Astrocyte (in vitro differentiated cells and primary cell): ENCODE data around the gene TYROBP. TPM values are rescaled to one million over a fixed set of nuclear protein-coding genes. Genes with fewer than 3 reads are reported as not detected.

Experiments
- DNase-seq: peaks from one replicate; pipeline ENCODE4 v3.0.0-alpha.2; 2010; ENCODE audit warnings: low read depth
- FAIRE-seq: peaks from 2 replicates; lab custom pipeline; 2011; peaks lifted over from hg19 to GRCh38; lab: Jason Lieb, UNC
- H2AFZ ChIP-seq: 2 replicates; pipeline ENCODE4 v1.6.0; 2012; ENCODE audit warnings: low read depth, low read length, inconsistent platforms
- H3K27ac ChIP-seq: 2 replicates; pipeline ENCODE4 v1.5.1; 2011; ENCODE audit warnings: low read depth, low read length, inconsistent platforms
- H3K27me3 ChIP-seq: 2 replicates; pipeline ENCODE4 v1.6.0; 2011; ENCODE audit warnings: low read length, inconsistent platforms; ENCODE audit not compliant: insufficient read depth
- H3K36me3 ChIP-seq: 2 replicates; pipeline ENCODE4 v1.5.1; 2011; ENCODE audit warnings: low read length, inconsistent platforms; ENCODE audit not compliant: insufficient read depth
- H3K4me1 ChIP-seq: 2 replicates; pipeline ENCODE4 v1.5.1; 2011; ENCODE audit warnings: low read length, inconsistent platforms; ENCODE audit not compliant: insufficient read depth
- H3K4me2 ChIP-seq: 2 replicates; pipeline ENCODE4 v1.6.0; 2012; ENCODE audit warnings: low read length, inconsistent platforms
- H3K4me3 ChIP-seq: 2 replicates; pipeline ENCODE4 v1.5.1; 2011; ENCODE audit warnings: low read depth, mild to moderate bottlenecking, low read length, inconsistent platforms; ENCODE audit not compliant: insufficient read depth
- H3K79me2 ChIP-seq: 2 replicates; pipeline ENCODE4 v1.6.0; 2012; ENCODE audit warnings: mild to moderate bottlenecking, low read length, inconsistent platforms; ENCODE audit not compliant: insufficient read depth
- H3K9ac ChIP-seq: 2 replicates; pipeline ENCODE4 v1.6.0; 2012; ENCODE audit warnings: mild to moderate bottlenecking, low read length, inconsistent platforms
- H3K9me3 ChIP-seq: 2 replicates; pipeline ENCODE4 v1.5.1; 2012; ENCODE audit warnings: low read depth, mild to moderate bottlenecking, low read length, inconsistent platforms; ENCODE audit not compliant: insufficient read depth
- H4K20me1 ChIP-seq: 2 replicates; pipeline ENCODE4 v1.6.0; 2012; ENCODE audit warnings: low read length, inconsistent platforms; ENCODE audit not compliant: insufficient read depth
- H3K27ac Mint-ChIP-seq: one replicate; pipeline ENCODE4 v1.8.0; 2021; ENCODE audit warnings: mild to moderate bottlenecking, mixed read lengths; ENCODE audit not compliant: unreplicated experiment
- H3K27me3 Mint-ChIP-seq: one replicate; pipeline ENCODE4 v1.8.0; 2021; ENCODE audit warnings: low read depth, mixed read lengths; ENCODE audit not compliant: unreplicated experiment
- H3K36me3 Mint-ChIP-seq: one replicate; pipeline ENCODE4 v1.8.0; 2021; ENCODE audit warnings: low read depth, mixed read lengths; ENCODE audit not compliant: unreplicated experiment
- H3K4me1 Mint-ChIP-seq: one replicate; pipeline ENCODE4 v1.8.0; 2021; ENCODE audit warnings: low read depth, mixed read lengths; ENCODE audit not compliant: unreplicated experiment
- H3K4me3 Mint-ChIP-seq: one replicate; pipeline ENCODE4 v1.8.0; 2021; ENCODE audit warnings: mild to moderate bottlenecking, moderate library complexity, mixed read lengths; ENCODE audit not compliant: unreplicated experiment
- H3K9me3 Mint-ChIP-seq: one replicate; pipeline ENCODE4 v1.8.0; 2021; ENCODE audit warnings: mild to moderate bottlenecking, mixed read lengths; ENCODE audit not compliant: unreplicated experiment
- EZH2 ChIP-seq: IDR thresholded peaks from 2 replicates; pipeline ENCODE4 v1.6.1; 2012; ENCODE audit warnings: mild to moderate bottlenecking, low read length, inconsistent platforms; ENCODE audit not compliant: insufficient read depth
- total RNA-seq: library from RNA; stranded (reverse); gene quantifications from 2 replicates; pipeline ENCODE4 v1.2.1, GENCODE V29; 2021
- TF ChIP-seq, protein P1 (sequence below): IDR thresholded peaks from 2 replicates; pipeline ENCODE4 v1.5.1; 2011; ENCODE audit warnings: low read depth, mild to moderate bottlenecking, inconsistent platforms, low read length, moderate library complexity; ENCODE audit not compliant: insufficient read depth

TYROBP gene
- total RNA-seq, 1 donor from 2014 or later: not detected

DNA sequence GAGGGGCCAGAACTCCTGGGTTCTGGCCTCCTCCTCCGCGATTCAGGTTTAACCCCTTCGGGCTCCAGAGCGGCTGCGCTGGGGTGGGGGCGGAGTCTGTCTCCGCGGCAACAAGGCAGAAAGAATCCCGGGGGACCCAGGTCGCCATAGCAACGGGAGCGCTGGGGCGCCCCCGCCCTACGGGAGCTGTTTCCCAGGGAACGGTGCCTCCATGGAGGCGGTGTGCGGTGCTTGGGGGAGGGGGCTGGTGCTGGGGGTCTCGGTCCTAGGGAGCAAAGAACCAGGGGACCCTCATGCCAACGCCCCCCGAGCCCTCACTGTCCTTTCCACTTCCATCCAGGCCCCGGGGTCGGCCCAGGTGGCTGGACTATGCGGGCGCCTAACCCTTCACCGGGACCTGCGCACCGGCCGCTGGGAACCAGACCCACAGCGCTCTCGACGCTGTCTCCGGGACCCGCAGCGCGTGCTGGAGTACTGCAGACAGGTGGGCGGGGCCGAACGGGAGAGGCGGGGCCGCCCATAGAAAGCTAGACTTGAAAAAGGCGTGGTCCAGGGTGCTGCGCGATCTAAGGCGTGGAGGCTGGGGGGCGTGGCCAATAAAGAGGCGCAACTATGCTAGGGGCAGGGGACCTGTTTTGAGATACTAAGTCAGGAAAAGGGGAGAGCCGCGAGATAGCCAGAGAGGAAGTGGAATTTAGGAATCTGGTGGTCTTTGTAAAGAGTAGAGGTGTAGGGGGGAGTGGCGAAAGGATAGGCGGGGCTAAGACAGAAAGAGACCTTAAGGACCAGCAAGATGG is 38.6 kb downstream of the TYROBP start:
- H3K9me3 Mint-ChIP-seq: no peaks in the 10 kb centered on the region
- no peak for TF ChIP-seq EZH2
- TF ChIP-seq, protein P1, sequence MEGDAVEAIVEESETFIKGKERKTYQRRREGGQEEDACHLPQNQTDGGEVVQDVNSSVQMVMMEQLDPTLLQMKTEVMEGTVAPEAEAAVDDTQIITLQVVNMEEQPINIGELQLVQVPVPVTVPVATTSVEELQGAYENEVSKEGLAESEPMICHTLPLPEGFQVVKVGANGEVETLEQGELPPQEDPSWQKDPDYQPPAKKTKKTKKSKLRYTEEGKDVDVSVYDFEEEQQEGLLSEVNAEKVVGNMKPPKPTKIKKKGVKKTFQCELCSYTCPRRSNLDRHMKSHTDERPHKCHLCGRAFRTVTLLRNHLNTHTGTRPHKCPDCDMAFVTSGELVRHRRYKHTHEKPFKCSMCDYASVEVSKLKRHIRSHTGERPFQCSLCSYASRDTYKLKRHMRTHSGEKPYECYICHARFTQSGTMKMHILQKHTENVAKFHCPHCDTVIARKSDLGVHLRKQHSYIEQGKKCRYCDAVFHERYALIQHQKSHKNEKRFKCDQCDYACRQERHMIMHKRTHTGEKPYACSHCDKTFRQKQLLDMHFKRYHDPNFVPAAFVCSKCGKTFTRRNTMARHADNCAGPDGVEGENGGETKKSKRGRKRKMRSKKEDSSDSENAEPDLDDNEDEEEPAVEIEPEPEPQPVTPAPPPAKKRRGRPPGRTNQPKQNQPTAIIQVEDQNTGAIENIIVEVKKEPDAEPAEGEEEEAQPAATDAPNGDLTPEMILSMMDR: no peak
- peaks cover 5% of the 10 kb centered on the region for H3K27me3 ChIP-seq
- H3K79me2 ChIP-seq: no peaks in the 10 kb centered on the region
- peaks cover 36% of the 10 kb centered on the region for H3K27me3 Mint-ChIP-seq
- H4K20me1 ChIP-seq: peaks cover 5% of the 10 kb centered on the region
- H3K9ac ChIP-seq: peak overlapping the region; percentile 27
- peaks cover 8% of the 10 kb centered on the region for H3K4me1 ChIP-seq
- H3K27ac ChIP-seq: no peak overlapping the region
- FAIRE-seq (no peak), DNase-seq (peak; percentile 65)
- peak overlapping the region; percentile 50 for H3K4me3 ChIP-seq
- no peaks in the 10 kb centered on the region for H3K36me3 ChIP-seq
- H3K4me1 Mint-ChIP-seq: no peaks in the 10 kb centered on the region
- no peak overlapping the region for H3K27ac Mint-ChIP-seq
- H2AFZ ChIP-seq: peak overlapping the region; percentile 60
- H3K9me3 ChIP-seq: no peaks in the 10 kb centered on the region
- H3K36me3 Mint-ChIP-seq: peaks cover 8% of the 10 kb centered on the region
- H3K4me2 ChIP-seq: peak overlapping the region; percentile 91
- H3K4me3 Mint-ChIP-seq: peak overlapping the region; percentile 85

DNA sequence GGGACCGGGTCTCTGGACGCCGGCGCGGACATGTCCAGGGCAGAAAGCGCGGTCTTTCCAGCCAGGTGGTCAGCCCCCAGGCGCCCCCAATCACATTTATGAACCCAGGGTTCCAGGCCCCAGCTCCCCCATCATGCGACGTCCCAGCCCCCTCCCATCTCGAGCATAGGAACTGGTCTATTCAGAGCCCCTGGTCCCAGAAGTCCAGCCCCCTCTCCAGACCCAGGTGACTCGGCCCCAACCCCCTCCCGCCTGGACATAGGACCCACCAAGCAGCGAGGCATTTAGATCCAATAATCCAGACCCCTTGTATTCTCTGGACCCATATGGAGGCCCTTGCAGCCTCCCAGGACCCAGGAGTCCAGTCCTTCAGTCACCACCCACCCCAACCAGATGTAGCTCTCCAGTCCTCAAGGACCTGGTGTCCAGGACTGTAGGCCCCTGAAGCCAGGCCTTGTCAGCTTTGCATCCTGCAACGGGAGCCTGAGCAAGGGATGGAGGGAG is 39.2 kb downstream of the TYROBP start:
- no peak overlapping the region for H3K27ac ChIP-seq

More for the DNA sequence above, 39.2 kb downstream of the TYROBP start:
- H4K20me1 ChIP-seq: peaks cover 5% of the 10 kb centered on the region
- Mint-ChIP-seq H3K27me3 (peaks cover 35% of the 10 kb centered on the region), H3K4me1 (no peaks in the 10 kb centered on the region), H3K27ac (no peak overlapping the region), H3K36me3 (peaks cover 5% of the 10 kb centered on the region), H3K4me3 (peak overlapping the region; percentile 85), H3K9me3 (no peaks in the 10 kb centered on the region)
- peak overlapping the region; percentile 50 for H3K4me3 ChIP-seq
- peaks cover 5% of the 10 kb centered on the region for H3K27me3 ChIP-seq
- FAIRE-seq: no peak
- peaks cover 8% of the 10 kb centered on the region for H3K4me1 ChIP-seq
- peak overlapping the region; percentile 91 for H3K4me2 ChIP-seq
- H3K9ac ChIP-seq: peak overlapping the region; percentile 27
- peak overlapping the region; percentile 30 for H2AFZ ChIP-seq
- no peaks in the 10 kb centered on the region for H3K36me3 ChIP-seq
- no peak for DNase-seq
- no peak for TF ChIP-seq EZH2
- TF ChIP-seq, protein P1: no peak
- H3K9me3 ChIP-seq: no peaks in the 10 kb centered on the region
- H3K79me2 ChIP-seq: no peaks in the 10 kb centered on the region
